ENCODE data around the gene TELO2.

The TELO2 gene

DNA sequence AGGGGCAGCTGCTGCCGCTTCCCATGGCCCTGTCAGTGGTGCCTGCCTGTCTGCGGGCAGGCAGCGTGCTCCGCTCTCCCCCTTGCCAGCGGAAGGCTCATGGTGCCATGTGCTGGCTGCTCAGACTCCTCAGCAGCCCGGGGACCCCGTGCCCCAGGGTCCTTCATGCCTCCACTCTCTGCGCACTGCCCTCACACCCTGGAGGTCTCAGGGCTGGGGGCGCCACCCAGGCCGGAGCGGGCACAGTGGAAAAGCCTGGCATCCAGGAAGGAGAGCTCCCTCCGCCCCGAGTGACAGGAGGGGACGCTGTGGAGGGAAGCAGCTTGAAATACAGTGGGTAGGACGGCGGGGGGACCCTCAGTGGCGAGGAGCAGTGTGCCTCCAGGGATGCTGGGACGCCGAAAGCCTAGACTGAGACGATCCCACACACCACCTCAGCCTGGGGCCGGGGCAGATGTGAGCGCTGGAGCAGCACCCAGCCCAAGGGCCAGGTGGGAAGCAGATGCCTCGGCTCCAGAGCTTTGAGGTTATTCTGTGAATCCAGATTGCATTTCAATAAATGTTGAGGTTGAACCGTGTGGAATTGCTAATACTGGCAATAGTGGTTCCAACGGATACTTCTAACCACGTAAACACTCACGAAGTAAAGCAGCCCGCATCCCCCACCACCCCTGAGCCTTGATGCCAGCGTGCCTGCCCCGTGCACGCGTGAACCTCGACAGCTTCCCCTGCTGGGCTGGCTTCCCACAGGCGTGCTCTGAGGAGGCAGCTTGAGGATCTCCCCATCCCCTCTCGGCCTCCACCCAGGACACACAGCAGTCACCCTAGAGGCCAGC lies 46.8 kb downstream of the TELO2 start:
- DNase-seq: no peak

DNA sequence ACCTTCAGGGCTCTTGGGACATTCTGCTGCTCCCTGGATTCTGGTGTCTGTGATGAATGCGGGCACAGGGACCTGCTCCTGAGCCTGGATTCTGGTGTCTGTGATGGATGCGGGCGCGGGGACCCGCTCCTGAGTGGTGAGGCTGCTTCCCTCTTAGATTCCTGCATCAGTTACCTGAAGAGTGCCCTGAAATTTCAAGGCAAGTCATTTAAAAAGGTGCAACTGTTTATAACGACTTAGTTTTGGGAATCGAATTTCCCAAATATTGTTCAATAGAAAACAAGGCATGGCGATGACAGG lies 47.3 kb downstream of the TELO2 start:
- DNase-seq: no peak

DNA sequence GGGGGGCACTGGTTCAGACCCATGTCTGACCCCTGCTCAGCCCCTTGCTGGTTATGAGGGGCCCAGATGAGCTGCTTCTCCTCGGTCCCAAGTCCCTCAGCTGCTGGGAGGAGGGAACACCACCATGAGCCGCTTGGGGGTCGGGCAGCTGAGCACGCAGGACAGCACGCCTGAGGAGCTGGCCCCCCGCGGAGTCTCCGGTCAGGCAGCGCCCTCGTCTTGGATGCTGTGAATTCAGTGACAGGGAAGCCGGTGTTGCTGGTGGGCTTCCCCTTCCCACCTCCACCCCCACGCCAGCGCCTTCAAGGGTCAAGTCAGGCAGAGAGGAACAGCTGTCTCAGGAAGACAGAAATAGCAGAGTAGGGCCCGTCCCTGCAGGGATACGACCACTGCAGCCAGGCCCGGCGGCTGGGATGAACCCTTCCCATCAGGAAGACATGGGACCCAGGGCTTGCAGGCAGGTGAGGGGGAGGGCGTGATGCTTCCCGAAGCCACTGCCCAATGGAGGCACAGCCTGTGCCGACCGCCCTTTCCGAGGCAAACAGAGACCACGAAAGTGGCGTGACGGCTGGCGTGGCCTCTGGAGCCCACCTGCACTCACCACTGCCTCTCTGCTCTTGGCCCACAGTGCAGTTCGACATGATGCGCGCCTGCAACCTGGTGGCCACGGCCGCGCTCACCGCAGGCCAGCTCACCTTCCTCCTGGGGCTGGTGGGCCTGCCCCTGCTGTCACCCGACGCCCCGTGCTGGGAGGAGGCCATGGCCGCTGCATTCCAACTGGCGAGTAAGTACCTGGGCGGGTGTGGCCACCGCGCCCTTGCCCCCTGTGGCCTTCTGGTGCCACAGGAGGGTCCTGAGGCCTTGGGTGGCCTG lies 48.4 kb downstream of the TELO2 start:
- no peak for DNase-seq

DNA sequence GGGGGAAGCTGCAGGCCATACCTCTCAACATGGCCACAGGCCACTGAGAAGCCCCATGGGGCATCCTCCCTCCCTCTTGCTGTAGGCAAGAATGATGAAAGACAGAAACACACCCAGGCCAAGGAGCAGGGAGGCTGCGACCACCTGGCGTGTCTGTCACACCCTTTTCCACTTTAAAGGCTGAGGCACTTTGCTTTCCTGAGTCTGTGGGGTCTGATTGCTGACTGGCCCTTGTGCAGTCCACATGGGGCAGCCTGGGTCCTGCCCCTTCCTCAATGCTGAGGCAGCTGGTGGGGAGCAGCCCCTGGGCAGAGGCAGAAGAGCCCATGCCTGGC lies 49.0 kb downstream of the TELO2 start:
- no peak for DNase-seq

DNA sequence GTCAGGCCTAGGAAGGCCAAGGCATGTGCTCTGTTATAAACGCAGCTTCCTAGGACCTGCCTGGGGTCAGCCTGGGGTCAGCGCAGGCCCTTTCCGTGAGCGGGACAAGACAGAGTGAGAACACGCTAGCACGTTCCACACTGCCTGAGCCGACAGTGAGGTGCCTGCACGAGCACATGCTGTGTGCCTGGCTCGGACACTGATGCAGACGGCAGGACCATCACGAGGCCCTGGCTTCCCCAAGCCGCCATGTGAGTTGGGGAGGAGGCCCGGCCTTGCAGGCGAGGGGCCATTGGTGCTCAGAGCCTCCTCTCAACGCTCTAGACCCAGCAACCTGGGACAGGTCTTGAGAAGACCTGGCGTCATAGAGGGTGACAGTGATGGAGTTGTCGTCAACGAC lies 49.4 kb downstream of the TELO2 start:
- DNase-seq: no peak

DNA sequence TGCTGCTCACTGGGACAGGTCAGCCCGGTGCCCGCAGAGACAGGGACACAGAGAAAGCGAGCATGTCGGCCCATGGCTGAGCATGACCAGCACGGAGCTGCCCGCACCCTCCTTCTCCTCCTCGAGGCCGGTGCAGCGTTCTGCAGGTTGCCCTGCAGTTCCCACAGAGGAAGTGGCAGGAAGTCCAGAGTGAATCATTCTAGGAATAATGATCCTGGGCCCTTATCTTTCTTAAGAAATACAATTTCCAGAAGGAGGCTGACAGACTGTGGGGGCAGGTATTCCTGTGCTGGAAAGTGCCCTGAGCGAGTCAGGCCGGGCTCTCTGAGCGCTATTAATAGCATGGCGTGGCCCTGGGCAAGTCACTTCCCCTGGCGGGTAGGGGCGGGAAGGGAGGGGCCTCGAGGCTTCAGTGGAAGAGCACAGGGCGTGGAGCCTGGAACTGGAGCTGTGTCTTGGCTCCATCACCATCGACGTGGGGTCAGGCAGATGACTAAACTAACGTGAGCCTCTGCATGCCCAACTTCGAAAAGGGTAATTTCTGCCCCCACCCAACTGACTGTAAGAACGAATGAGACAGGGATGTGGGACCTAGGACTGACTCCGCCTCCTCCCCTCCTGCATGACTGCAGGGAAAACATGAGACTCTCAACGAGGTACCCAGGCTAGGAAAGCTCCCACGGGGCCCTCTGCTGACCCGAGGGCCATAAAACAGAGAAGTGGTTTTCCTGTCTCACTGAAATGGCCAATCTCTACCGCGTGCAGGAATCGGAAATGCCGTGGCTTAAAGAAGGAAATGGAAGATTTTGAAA lies 50.1 kb downstream of the TELO2 start:
- peak; percentile 50 to 58 for DNase-seq

DNA sequence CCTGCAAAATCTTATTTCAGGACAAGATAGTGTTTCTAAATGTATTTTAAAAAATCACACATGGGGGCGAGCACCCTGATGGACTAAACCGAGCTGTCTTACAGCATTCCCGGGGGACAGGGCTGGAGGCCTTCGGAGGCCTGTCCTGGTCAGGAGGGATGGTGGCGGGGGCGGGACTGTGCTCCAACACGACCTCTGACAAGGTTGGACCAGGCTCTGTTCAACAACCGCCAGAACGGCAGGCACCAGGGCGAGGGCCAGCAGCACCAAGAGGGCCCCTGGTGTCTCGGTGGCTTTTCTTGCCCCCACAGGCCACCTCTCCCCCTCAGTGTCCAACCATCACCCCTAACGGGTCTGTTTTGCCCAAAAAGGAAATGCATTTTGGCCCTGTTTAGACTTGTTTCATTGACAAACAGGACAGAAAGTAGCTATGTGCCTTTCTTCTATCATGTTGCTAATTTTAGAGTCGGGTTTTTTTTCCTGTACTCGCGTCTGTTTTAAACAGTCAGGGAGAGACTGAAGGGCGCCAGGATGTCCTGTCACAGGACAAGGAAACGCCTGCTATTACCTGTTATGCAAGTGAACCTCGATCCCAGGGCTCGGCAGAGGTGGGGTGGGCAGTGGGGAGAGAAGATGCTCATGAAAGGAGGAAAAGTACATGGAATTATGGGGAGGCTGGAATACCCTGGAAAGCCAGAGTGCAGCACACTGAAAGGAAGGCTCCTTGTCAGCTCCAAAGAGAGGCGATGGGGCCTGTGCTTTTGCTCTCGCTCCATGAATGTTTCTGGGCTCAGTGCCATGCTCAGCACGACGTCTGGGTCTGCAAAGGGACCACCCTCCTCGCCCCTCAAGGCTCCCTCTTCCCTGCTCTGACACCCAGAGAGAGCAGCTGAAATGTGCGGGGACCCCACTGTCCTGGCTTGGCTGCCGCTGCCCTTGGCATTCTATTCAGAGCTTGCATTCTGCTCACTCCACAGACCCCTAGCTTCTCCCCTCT lies 52.2 kb downstream of the TELO2 start:
- no peak for DNase-seq

DNA sequence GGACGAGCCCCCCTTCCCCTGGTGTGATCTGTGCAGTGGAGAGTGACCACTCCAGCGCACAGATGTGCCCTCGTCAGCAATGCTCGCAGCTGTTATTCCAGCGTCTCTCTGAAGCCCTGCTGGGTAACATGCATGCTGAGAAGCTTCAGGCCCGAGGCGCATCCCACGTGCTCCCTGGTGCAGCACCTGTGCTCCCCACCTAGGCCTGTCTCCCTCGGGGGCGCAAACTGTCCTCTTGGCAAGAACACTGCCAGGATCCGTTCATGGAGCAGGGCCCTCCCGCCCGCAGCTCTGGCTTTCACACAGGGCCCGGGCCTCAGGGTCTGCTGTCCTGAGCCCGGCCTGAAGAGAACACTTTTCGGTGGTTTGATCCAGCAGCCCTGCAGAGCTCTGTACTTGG lies 53.3 kb downstream of the TELO2 start:
- no peak for DNase-seq

DNA sequence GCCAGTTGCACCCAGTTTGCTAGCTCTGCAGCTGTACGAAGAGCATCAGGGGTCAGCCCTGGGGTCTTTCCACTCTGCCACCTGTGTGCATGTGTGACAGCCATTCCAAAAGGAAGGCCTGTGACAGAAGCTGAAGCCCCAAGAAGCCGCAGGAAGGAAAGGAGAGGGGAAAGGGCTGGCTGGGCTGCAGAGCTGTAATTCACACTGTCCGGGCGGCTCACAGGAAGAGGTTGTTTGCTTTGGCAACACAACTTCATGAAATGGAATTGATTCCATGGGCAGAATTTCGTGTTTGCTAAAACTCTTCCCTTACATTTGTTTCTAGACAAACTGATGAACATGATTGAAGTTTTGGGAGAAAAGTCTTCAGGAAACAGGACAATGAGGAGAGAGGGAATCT lies 55.1 kb downstream of the TELO2 start:
- no peak for DNase-seq

DNA sequence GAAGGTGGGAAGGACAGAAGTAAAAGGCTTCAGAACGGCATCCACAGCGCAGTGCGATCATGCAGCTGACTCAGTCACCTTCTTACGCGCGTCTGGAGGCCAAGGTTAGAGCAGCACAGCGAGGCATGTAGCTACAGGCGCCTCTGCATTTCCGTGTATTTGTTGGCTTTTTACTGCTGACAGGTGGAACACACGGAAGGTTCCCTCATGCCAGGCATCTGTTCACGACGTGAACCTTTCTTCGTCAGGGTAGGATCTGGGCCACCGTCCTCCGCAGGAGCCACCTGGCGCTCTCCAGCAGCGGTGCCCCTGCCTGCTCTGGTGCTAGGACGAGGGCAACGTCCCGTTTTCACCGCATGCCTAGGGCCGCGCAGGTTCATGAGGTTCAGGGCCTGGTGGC lies 55.6 kb downstream of the TELO2 start:
- no peak for DNase-seq

DNA sequence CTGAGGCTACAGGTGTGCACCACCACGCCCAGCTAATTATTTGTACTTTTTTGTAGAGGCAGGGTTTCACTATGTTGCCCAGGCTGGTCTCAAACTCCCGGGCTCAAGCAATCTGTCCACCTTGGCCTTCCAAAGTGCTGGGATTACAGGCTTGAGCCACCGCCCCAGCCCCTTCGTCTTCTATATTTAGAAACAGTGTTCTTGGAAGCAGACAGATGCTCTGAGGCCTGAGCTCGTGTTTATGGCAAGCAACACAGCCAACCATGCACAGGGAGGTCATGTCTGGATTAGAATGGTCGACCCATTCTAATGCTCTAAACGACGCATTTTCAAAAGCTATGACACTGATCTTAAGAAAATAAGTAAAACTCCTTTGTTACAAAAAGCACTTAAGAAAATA lies 56.9 kb downstream of the TELO2 start:
- DNase-seq: no peak

DNA sequence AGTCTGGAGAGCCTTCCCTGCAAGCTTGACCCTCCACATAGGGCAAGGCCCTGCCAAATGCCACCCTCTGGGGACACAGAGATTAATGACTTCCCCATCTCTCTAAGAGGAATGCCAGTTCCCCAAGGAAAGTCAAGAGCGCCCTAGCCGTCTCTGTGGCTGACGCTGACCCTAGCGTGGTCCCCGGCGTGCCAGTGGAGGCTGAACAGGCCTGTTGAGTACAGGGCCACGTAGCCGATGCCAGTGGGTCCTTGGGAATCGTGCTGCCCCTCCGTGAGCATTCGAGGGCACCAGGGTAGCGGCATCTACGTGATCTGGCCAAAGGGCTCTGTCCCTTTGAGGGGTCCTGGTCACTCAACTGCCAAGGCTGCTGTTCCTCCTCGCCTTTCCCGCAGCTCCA lies 57.5 kb downstream of the TELO2 start:
- DNase-seq: no peak

DNA sequence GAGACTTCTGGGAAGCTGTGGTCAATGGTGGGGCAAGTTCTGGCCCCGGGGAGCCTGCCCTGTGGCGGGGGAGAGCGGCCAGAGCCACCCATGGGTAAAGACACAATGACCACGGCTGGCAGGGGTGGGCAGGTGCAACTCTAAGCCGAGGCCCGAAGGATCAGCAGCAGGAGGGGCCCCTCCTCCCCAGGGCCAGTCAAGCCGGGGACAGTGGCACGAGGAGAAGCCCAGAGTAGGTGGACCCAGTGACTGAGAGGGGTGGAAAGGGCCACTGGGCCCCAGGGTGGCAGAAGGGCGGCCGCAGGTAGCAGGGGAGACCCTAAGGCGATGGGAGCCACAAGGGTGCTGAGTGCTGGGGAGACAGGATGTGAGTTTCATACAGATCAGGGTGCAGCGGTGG lies 58.0 kb downstream of the TELO2 start:
- no peak for DNase-seq

DNA sequence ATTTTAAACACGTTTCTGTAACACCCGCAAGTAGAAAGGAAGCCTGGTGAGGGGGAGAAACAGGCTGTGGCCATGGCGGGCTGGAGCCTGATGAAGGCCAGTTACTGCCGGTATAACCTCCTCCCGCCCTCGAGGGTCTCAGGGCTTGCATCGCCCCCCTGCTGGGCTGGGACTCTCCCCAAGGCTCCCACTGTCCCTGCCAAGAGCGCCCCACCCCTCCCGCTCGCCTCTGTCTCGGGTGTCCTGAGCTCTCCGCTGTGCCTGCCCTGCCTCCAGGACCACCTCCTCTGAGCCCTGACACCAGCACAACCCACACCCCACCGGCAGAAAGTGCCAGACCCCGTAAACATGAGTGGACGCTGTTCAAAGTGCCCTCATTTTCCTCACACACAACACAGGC lies 59.0 kb downstream of the TELO2 start:
- no peak for DNase-seq

DNA sequence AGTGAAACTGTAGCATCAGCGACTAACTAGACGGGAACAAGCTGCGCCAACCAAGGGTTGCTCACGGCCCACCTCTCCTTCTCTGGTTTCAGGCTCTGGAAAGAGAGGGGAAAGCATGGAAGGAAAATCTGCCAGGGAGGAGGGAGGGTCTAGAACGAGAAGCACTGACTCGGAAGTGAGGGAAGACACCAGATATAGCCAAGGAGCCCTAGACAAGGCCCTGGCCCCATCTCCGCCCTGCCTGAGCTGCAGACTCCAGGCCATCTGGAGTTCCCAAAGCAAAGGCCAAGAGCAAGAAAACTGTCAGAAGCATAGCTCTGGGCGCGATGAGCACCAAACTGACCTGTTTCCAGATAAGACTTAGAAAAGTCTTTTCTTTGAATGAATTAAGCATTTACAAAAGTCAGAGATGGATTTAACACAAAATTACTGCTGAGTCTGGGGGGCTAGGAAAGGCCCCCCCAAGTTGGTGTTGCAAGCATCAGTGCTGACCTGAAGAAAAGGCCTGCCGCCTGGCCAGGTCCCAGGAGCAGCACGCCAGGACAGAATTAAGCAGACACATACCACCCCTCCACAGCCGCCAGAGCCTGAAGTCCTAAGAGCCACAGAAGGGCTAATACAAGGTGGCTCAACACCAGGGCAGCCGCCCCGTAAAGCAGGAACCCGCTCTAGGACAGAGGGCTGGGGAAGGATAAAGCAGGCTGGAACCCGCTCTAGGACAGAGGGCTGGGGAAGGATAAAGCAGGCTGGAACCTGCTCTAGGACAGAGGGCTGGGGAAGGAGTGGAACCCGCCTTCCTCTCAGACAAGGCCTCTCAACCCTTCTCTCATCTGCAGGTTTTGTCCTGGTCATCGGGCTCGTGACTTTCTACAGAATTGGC lies 61.0 kb downstream of the TELO2 start:
- no peak for DNase-seq

DNA sequence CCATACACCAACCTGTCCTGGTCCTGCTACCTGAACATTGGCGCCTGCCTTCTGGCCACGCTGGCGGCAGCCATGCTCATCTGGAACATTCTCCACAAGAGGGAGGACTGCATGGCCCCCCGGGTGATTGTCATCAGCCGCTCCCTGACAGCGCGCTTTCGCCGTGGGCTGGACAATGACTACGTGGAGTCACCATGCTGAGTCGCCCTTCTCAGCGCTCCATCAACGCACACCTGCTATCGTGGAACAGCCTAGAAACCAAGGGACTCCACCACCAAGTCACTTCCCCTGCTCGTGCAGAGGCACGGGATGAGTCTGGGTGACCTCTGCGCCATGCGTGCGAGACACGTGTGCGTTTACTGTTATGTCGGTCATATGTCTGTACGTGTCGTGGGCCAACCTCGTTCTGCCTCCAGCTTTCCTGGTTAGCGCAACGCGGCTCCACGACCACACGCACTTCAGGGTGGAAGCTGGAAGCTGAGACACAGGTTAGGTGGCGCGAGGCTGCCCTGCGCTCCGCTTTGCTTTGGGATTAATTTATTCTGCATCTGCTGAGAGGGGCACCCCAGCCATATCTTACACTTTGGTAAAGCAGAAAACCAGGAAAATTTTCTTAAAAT lies 61.8 kb downstream of the TELO2 start:
- no peak for DNase-seq

DNA sequence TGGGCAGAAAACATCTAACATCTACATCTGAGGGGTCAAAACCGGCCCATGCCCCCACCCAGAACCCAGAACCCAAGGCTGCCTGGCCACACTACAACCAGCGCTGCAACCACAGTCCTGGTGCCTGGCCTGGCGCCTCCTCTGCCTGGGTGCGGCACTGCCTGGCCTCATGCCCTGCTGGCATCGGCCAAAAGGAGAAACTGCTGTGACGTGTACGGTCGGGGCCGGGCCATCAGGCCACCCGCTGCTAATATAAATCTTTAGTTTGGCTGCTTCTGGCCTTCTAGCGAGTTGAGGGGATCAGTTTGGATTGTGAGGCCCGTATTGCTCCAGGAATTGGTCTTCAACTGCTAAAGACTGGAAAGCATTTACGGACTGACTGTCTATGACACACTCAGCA lies 63.1 kb downstream of the TELO2 start:
- DNase-seq: no peak

DNA sequence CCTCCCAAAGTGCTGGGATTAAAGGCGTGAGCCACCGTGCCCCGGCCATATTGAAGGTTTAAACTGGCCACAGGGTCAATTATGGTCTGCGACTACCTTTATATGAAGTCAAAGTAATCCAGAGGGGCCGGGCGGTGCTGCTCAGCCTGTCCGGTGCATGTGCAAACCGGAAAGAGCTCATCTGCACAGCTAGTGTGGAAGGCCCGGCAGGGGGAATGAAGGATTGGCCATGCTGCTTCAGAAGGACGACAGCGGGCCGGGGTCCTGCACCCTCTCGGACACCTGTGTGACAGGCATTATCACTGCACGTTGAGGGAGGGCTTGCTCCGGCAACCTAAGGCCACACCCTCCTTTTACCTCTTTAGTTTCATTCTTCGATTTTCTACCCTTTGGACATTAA lies 63.9 kb downstream of the TELO2 start:
- no peak for DNase-seq

DNA sequence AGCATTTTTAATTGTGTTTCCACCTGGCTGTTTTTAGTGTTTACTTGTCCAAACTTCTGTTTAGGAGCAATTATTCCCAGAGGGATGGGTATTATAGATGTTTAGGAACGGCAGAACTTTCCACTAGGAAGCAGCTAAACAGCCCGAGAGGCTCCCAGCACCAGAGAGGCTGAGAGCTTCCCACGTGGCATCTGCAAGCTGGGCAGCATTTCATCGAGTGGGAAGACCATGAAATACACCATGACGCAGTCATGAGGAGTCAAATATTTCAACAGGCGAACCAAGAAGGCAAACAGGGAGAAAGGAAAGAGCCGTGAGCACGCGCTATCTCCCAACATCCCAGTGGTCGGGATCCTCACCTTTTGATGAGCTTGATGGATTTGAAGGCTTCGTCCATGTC lies 64.4 kb downstream of the TELO2 start:
- no peak for DNase-seq

DNA sequence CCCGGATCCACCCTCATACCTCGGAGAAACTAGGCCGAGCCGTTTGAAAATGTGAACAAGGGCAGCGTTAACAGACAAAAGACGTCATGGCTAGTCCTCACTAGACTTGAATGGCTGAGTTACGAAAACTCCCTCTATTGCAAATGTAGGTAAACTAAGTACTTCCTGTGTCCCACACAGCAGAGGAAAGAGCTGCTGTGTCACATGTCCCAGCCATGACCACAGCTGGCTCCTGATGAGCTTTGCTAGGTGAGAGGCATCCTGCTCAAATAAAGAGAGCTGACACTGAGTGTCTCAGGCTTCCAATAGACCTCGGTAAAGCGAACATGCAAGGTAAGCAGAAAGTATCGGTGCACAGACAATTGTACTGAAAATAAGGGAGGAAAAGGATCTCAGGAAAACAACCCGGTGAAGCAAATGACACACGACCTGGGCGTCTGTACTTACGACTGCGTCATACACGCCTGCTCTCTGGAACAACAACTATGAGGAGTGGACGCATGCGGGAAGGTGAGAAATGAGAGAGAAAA lies 66.4 kb downstream of the TELO2 start:
- peak in 1 of 2 donors; percentile 47 for DNase-seq

Data from CD4-positive, alpha-beta T cell treated with Interferon alpha-2 for 1 hour (primary cell).